Liver (tissue), 9 donors: ENCODE results near the gene ACSBG1. TPM values are rescaled to one million over a fixed set of nuclear protein-coding genes. Genes with fewer than 3 reads are reported as not detected.

Experiments used
- DNase-seq: peaks from one replicate; pipeline ENCODE4 v3.0.0-alpha.2; 2017; ENCODE audit warnings: low spot score
- H3K27ac ChIP-seq, 2 donors: one replicate each; pipeline ENCODE4 v1.7.0; 2013; ENCODE audit warnings: inconsistent platforms in 2 of 2, low read length in 2 of 2, control low read depth in 1 of 2, low read depth in 1 of 2, mild to moderate bottlenecking in 1 of 2
- H3K27me3 ChIP-seq, 4 donors: one replicate each; pipeline versions ENCODE4 v1.6.1 to v1.7.0; 2013; ENCODE audit warnings: low read length in 3 of 4, inconsistent platforms in 1 of 4, mild to moderate bottlenecking in 1 of 4, moderate library complexity in 1 of 4; ENCODE audit not compliant: control insufficient read depth in 4 of 4, insufficient read depth in 4 of 4
- H3K36me3 ChIP-seq, 4 donors: one replicate each; pipeline versions ENCODE4 v1.6.1 to v1.7.0; 2013; ENCODE audit warnings: low read length in 3 of 4, mild to moderate bottlenecking in 3 of 4, low read depth in 1 of 4, moderate library complexity in 1 of 4; ENCODE audit not compliant: control insufficient read depth in 4 of 4, insufficient read depth in 3 of 4
- H3K4me1 ChIP-seq, 4 donors: one replicate each; pipeline versions ENCODE4 v1.6.1 to v1.7.0; 2013; ENCODE audit warnings: low read length in 3 of 4, mild to moderate bottlenecking in 3 of 4, moderate library complexity in 1 of 4; ENCODE audit not compliant: control insufficient read depth in 4 of 4, insufficient read depth in 4 of 4
- H3K4me3 ChIP-seq, 3 donors: one replicate each; pipeline versions ENCODE4 v1.6.1 to v1.7.0; 2013; ENCODE audit warnings: low read length in 3 of 3, control low read depth in 1 of 3, low read depth in 1 of 3, mild to moderate bottlenecking in 1 of 3
- H3K9ac ChIP-seq, 2 donors: one replicate each; pipeline ENCODE4 v1.7.0; 2013; ENCODE audit warnings: low read length in 2 of 2, mild to moderate bottlenecking in 2 of 2, moderate library complexity in 2 of 2, control low read depth in 1 of 2, low read depth in 1 of 2
- H3K9me3 ChIP-seq, 4 donors: one replicate each; pipeline versions ENCODE4 v1.6.1 to v1.7.0; 2013; ENCODE audit warnings: low read length in 3 of 4; ENCODE audit not compliant: control insufficient read depth in 4 of 4
- EGR1 ChIP-seq, 2 donors: IDR thresholded peaks; 2 replicates each; pipeline ENCODE4 v1.6.1; 2016 to 2018; ENCODE audit warnings: antibody characterized with exemption in 2 of 2, low read depth in 2 of 2
- FOXA2 ChIP-seq: IDR thresholded peaks from 2 replicates; pipeline ENCODE4 v1.6.1; 2016; ENCODE audit warnings: antibody characterized with exemption
- GABPA ChIP-seq, 2 donors: IDR thresholded peaks in 1 of 2; conservative IDR thresholded peaks in 1 of 2; 2 replicates each; pipeline ENCODE4 v1.6.1; 2016; ENCODE audit warnings: antibody characterized with exemption in 2 of 2, mild to moderate bottlenecking in 1 of 2, moderate library complexity in 1 of 2
- HNF4A ChIP-seq, 2 donors: conservative IDR thresholded peaks; 2 replicates each; pipeline ENCODE4 v1.6.1; 2016; ENCODE audit warnings: antibody characterized with exemption in 2 of 2, mild to moderate bottlenecking in 2 of 2
- HNF4G ChIP-seq: IDR thresholded peaks from 2 replicates; pipeline ENCODE4 v1.6.1; 2016; ENCODE audit warnings: antibody characterized with exemption
- JUND ChIP-seq, 2 donors: IDR thresholded peaks; 2 replicates each; pipeline ENCODE4 v1.6.1; 2016; ENCODE audit warnings: antibody characterized with exemption in 2 of 2
- NR2F2 ChIP-seq: IDR thresholded peaks from 2 replicates; pipeline ENCODE4 v1.6.1; 2016; ENCODE audit warnings: antibody characterized with exemption
- RAD21 ChIP-seq, 2 donors: IDR thresholded peaks; 2 replicates each; pipeline ENCODE4 v1.6.1; 2016; ENCODE audit warnings: antibody characterized with exemption in 2 of 2, mild to moderate bottlenecking in 2 of 2
- RXRA ChIP-seq, 2 donors: IDR thresholded peaks; 2 replicates each; pipeline ENCODE4 v1.6.1; 2017 to 2018; ENCODE audit warnings: antibody characterized with exemption in 2 of 2, mild to moderate bottlenecking in 1 of 2
- SP1 ChIP-seq: IDR thresholded peaks from 2 replicates; pipeline ENCODE4 v1.6.1; 2018; ENCODE audit warnings: antibody characterized with exemption, mild to moderate bottlenecking
- TAF1 ChIP-seq: conservative IDR thresholded peaks from 2 replicates; pipeline ENCODE4 v1.6.1; 2016; ENCODE audit warnings: antibody characterized with exemption, mild to moderate bottlenecking
- YY1 ChIP-seq: IDR thresholded peaks from 2 replicates; pipeline ENCODE4 v1.6.1; 2016; ENCODE audit warnings: antibody characterized with exemption, mild to moderate bottlenecking
- WGBS: extraction: QIAGEN DNeasy Blood & Tissue Kit; methylation state at CpG from one replicate; pipeline ENCODE4 v1.1.7; 2013; 5-methylcytosine and 5-hydroxymethylcytosine counted together
- polyA plus RNA-seq, 2 donors: library from polyadenylated mRNA; stranded (reverse) in 1 of 2; unstranded in 1 of 2; fragments of 200-250 nt in 1 of 2; fragments of >200 nt in 1 of 2; fragmentation: Nextera tagmentation in 1 of 2; extraction: Ambion mirVana in 1 of 2; gene quantifications; one replicate each; pipeline versions ENCODE4 v1.2.1 to v1.2.3, GENCODE V29; 2013 to 2015
- total RNA-seq, 2 donors: library from RNA; depleted of rRNA; stranded (reverse); fragments of >200 nt; gene quantifications; one replicate each; pipeline ENCODE4 v1.2.3, GENCODE V29; 2014
- TF ChIP-seq, protein P1 (sequence below): IDR thresholded peaks from 2 replicates; pipeline ENCODE4 v1.6.1; 2016; ENCODE audit warnings: antibody characterized with exemption
- TF ChIP-seq, protein P2 (sequence below): IDR thresholded peaks from 2 replicates; pipeline ENCODE4 v1.6.1; 2016; ENCODE audit warnings: antibody characterized with exemption, mild to moderate bottlenecking
- TF ChIP-seq, protein P3 (sequence below): IDR thresholded peaks from 2 replicates; pipeline ENCODE4 v1.6.1; 2016; ENCODE audit warnings: antibody characterized with exemption
- TF ChIP-seq, protein P4 (sequence below): fragments of 150-350 bp; IDR thresholded peaks from 2 replicates; pipeline ENCODE4 v1.5.1; 2017; ENCODE audit warnings: improper control_type of control experiment, low read depth, low read length; ENCODE audit not compliant: missing input control
- TF ChIP-seq, protein P5 (sequence below): IDR thresholded peaks from 2 replicates; pipeline ENCODE4 v1.6.1; 2016; ENCODE audit warnings: antibody characterized with exemption
- donor health status: healthy.
- donor health status: healthy.
- donor health status: healthy.
- donor health status: healthy.
- donor health status: healthy.

ACSBG1 gene
- total and polyA plus RNA-seq, 4 donors: under 0.01 to 3.8 (median 0.15) TPM

DNA sequence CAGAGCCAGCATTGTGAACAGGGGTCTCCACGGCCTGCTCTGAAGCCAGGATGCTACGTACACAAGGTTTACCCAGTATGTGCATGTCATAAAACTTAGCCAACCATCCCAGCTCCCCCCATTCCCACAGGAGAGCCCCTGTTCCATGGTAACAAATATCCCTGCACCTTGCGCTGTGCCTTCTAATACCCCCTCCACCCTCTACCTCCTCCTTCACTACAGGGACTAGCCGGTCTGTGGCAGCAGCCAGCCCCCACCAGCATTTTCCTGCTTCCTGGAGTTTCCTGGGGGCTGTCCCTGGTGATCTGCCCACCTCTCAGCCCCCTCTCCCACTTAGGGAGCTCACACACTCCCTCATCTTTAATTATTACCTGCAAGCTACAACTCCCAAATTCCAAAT lies 20.4 kb downstream of the ACSBG1 start:
- Histone ChIP-seq H3K9ac (no peak overlapping the region), H3K27ac (no peak overlapping the region), H3K9me3 (no peaks in the 10 kb centered on the region), H3K36me3 (no peaks in the 10 kb centered on the region), H3K4me3 (no peak overlapping the region), H3K4me1 (peaks cover 6 to 23% (median 14%) of the 10 kb centered on the region in 4 donors), H3K27me3 (no peaks in the 10 kb centered on the region)
- WGBS: 92% methylated on average over 4 of the region's 4 CpGs
- TF ChIP-seq, protein P1, sequence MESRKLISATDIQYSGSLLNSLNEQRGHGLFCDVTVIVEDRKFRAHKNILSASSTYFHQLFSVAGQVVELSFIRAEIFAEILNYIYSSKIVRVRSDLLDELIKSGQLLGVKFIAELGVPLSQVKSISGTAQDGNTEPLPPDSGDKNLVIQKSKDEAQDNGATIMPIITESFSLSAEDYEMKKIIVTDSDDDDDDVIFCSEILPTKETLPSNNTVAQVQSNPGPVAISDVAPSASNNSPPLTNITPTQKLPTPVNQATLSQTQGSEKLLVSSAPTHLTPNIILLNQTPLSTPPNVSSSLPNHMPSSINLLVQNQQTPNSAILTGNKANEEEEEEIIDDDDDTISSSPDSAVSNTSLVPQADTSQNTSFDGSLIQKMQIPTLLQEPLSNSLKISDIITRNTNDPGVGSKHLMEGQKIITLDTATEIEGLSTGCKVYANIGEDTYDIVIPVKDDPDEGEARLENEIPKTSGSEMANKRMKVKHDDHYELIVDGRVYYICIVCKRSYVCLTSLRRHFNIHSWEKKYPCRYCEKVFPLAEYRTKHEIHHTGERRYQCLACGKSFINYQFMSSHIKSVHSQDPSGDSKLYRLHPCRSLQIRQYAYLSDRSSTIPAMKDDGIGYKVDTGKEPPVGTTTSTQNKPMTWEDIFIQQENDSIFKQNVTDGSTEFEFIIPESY: no peak
- TF ChIP-seq FOXA2 (no peak), NR2F2 (no peak), RXRA (IDR thresholded peaks at IDR 0.05) (no peak), EGR1 (IDR thresholded peaks at IDR 0.05; ENCODE audit: low read depth in 2 of 2) (no peak), SP1 (no peak), JUND (IDR thresholded peaks at IDR 0.05) (no peak), YY1 (no peak), GABPA (IDR thresholded peaks at IDR 0.05 in 1 of 2, conservative IDR thresholded peaks at IDR 0.05 in 1 of 2) (no peak), RAD21 (IDR thresholded peaks at IDR 0.05) (no peak), HNF4A (conservative IDR thresholded peaks at IDR 0.05) (no peak)
- TF ChIP-seq, protein P2, sequence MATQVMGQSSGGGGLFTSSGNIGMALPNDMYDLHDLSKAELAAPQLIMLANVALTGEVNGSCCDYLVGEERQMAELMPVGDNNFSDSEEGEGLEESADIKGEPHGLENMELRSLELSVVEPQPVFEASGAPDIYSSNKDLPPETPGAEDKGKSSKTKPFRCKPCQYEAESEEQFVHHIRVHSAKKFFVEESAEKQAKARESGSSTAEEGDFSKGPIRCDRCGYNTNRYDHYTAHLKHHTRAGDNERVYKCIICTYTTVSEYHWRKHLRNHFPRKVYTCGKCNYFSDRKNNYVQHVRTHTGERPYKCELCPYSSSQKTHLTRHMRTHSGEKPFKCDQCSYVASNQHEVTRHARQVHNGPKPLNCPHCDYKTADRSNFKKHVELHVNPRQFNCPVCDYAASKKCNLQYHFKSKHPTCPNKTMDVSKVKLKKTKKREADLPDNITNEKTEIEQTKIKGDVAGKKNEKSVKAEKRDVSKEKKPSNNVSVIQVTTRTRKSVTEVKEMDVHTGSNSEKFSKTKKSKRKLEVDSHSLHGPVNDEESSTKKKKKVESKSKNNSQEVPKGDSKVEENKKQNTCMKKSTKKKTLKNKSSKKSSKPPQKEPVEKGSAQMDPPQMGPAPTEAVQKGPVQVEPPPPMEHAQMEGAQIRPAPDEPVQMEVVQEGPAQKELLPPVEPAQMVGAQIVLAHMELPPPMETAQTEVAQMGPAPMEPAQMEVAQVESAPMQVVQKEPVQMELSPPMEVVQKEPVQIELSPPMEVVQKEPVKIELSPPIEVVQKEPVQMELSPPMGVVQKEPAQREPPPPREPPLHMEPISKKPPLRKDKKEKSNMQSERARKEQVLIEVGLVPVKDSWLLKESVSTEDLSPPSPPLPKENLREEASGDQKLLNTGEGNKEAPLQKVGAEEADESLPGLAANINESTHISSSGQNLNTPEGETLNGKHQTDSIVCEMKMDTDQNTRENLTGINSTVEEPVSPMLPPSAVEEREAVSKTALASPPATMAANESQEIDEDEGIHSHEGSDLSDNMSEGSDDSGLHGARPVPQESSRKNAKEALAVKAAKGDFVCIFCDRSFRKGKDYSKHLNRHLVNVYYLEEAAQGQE: no peak
- TF ChIP-seq, protein P3, sequence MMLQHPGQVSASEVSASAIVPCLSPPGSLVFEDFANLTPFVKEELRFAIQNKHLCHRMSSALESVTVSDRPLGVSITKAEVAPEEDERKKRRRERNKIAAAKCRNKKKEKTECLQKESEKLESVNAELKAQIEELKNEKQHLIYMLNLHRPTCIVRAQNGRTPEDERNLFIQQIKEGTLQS: no peak
- TF ChIP-seq, protein P4, sequence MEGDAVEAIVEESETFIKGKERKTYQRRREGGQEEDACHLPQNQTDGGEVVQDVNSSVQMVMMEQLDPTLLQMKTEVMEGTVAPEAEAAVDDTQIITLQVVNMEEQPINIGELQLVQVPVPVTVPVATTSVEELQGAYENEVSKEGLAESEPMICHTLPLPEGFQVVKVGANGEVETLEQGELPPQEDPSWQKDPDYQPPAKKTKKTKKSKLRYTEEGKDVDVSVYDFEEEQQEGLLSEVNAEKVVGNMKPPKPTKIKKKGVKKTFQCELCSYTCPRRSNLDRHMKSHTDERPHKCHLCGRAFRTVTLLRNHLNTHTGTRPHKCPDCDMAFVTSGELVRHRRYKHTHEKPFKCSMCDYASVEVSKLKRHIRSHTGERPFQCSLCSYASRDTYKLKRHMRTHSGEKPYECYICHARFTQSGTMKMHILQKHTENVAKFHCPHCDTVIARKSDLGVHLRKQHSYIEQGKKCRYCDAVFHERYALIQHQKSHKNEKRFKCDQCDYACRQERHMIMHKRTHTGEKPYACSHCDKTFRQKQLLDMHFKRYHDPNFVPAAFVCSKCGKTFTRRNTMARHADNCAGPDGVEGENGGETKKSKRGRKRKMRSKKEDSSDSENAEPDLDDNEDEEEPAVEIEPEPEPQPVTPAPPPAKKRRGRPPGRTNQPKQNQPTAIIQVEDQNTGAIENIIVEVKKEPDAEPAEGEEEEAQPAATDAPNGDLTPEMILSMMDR: no peak
- no peak for DNase-seq

DNA sequence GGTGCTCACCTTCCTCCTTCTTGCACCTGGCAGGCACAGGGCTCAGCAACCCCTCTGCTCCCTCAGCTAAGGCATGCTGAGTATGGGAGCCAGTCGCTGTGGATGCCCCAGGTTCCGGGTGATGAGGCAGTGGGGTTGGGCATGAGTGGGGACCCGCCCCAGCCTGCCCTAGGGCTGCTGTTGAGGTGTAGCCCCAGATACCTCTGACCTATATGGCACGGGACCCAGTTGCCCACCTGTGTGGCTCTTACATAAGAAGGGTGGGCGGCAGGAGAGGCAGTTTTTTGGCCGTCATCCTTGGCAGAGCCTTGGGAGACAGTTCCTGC lies 21.0 kb downstream of the ACSBG1 start:
- Histone ChIP-seq H3K9ac (no peak overlapping the region), H3K4me1 (peaks cover 6 to 23% (median 14%) of the 10 kb centered on the region in 4 donors), H3K27me3 (no peaks in the 10 kb centered on the region), H3K36me3 (no peaks in the 10 kb centered on the region), H3K27ac (no peak overlapping the region), H3K9me3 (no peaks in the 10 kb centered on the region), H3K4me3 (no peak overlapping the region)
- 94% methylated on average over 6 of the region's 6 CpGs for WGBS
- no peak for DNase-seq
- TF ChIP-seq EGR1 (IDR thresholded peaks at IDR 0.05; ENCODE audit: low read depth in 2 of 2) (no peak), SP1 (no peak), FOXA2 (no peak), JUND (IDR thresholded peaks at IDR 0.05) (no peak), RAD21 (IDR thresholded peaks at IDR 0.05) (no peak), HNF4G (no peak), TAF1 (no peak), RXRA (IDR thresholded peaks at IDR 0.05) (no peak)
- TF ChIP-seq, protein P1: no peak
- TF ChIP-seq, protein P5, sequence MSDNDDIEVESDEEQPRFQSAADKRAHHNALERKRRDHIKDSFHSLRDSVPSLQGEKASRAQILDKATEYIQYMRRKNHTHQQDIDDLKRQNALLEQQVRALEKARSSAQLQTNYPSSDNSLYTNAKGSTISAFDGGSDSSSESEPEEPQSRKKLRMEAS: no peak
- TF ChIP-seq, protein P4: no peak
